ENCODE data around the gene ITPR2.
"Not testable (repeated sequence)": the region's sequence is repeated elsewhere in the genome, so short reads cannot be mapped to it uniquely, and the experiment has no call there.

The ITPR2 gene

DNA sequence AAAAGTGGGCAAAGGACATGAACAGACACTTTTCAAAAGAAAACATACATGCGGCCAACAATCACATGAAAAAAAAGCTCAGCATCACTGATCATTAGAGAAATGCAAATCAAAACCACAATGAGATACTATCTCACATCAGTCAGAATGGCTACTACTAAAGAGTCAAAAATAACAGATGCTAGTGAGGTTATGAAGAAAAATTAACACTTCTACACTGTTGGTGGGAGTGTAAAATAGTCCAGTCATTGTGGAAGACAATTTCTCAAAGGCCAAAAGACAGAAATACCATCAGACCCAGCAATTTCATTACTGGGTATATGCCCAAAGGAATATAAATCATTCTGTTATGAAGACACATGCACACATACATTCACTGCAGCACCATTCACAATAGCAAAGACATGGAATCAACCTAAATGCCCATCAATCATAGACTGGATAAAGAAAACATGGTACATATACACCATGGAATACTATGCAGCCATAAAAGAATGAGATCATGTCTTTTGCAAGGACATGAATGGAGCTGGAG is 103.8 kb downstream of the ITPR2 start:
- not testable (repeated sequence) for DNase-seq (ENCODE audit: low read depth)

DNA sequence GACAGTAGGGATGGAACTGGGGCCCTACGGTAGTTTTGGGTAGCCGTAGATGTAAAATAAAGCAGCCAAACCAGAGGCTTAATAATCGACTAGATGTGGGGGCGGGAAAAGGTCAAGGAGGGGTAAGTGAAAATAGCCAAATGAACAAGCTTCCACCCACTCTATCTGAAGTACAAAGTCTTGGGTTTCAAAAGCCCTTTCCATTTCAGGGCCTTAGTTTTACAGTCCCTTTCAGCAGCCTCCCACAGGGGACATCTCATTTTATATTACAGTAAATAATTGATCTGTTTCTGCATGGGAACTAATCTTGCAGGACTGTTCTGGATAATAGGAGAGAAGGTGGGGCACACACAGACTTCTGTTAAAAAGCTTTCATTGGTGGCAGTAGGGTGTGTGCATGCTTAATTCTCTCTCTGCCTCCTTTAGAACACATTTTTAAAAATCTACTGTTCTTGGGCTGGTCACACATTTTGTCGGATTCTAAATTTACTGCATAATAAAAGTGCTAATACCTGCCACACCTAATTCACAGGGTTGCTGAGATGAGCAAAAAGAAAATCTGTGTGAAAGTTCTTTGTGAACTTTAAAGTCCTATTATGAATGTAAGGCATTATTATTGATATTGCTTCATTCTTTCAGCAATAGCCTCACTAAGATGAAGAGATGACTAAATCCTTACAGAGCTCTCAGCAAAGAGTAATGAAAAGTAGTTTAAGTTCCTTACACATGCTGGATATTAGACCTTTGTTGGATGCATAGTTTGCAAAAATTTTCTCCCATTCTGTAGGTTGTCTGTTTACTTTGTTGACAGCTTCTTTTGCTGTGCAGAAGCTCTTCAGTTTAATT is 104.6 kb downstream of the ITPR2 start:
- no peak for DNase-seq (ENCODE audit: low read depth)

DNA sequence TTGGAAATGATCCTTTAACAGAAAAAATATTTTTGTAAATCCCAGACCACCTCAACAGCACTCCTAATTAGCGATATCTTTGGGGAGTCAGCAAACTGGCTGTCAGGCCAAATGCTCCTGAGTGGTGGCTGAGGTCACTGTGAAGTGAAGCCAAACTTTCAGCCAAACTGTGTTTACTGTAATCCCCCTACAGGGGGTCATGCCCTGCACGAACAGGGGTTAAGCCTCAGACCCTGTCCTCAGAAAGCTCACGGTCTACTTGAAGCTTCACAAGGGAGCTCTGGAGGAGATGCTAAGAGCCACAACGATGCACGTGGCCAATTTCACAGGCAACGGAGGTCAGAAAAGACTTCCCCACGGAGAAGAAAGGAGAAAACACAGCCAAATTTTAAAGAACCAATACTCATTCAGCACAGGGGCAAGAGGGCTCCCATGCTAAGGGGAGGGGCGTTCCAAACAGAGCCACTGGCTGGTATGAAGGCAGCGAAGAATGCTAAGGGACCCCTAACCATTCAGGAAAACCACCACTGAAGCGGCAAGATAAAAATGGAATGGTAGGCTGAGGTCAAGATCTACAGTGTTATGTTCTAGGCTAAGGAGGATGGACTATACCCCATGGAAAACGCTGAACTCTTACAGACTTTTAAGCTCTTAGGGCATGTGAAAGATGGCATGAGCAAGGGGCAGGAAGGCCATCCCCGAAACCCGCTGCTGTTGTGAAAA is 105.4 kb downstream of the ITPR2 start:
- DNase-seq (ENCODE audit: low read depth) = no peak

DNA sequence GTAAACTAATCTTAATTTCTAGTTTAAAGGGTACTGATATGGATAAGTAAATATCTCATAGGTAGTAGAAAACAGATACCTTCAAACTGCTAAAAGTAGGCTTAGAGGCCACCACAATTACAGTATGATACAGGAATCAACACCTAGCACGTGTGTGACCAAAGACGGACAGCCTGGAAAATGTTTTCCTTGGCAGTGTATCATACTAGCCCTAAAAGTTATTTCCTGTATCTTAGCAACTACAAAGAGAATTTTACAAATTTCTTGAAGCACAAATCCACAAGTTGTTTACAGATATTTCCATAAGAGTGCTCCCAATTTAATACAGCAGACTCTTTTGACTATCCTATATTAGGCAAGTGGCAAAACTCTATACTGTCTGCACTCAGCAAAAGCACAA is 106.0 kb downstream of the ITPR2 start:
- DNase-seq (ENCODE audit: low read depth) = no peak

DNA sequence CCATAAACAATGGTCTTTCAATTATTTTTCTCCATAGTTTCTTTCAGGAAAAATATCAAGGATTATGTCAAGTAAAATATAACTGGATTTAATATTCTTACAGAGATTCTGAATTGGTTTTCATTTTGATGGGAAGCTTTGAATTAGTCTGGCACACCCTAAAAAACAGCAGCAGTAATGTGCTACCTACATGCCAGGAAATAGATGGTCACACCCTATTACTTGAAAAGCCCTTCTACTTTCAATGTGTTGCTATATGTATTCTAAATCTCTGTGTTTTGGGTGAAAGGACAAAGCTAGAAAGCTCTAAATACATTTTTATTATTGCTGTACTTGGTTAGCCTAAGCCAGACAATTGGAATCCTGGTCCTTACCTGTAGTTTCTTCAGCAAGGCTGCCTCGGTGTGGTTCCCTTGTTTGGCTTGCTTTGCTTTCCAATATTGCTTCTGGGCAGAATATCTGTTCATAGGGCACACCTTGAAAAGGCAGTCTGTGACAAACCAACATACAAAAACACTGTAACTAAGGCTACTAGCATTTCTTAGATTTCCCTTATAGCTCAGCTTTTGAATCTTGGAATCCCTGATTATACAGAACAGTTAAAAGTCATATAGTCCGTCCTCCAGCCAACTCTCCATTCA is 107.6 kb downstream of the ITPR2 start:
- DNase-seq (ENCODE audit: low read depth) = no peak

DNA sequence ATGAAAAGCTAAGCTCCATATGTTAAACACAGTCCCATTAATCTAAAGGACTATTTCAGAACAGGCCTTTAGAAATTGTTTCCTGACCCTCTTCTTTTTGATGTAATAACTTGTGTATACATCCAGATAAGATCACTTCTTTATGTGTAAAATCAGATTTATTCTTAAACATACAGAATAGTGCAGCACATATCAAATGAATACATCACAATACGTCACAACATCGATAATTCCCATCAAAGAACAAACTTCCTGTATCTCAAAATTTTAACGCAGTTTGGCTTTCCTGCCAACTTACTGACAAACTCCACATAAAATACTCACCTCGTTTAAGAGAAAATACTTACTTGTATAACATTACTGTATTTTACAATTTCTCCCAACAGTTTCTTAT is 108.7 kb downstream of the ITPR2 start:
- DNase-seq (ENCODE audit: low read depth) = no peak

DNA sequence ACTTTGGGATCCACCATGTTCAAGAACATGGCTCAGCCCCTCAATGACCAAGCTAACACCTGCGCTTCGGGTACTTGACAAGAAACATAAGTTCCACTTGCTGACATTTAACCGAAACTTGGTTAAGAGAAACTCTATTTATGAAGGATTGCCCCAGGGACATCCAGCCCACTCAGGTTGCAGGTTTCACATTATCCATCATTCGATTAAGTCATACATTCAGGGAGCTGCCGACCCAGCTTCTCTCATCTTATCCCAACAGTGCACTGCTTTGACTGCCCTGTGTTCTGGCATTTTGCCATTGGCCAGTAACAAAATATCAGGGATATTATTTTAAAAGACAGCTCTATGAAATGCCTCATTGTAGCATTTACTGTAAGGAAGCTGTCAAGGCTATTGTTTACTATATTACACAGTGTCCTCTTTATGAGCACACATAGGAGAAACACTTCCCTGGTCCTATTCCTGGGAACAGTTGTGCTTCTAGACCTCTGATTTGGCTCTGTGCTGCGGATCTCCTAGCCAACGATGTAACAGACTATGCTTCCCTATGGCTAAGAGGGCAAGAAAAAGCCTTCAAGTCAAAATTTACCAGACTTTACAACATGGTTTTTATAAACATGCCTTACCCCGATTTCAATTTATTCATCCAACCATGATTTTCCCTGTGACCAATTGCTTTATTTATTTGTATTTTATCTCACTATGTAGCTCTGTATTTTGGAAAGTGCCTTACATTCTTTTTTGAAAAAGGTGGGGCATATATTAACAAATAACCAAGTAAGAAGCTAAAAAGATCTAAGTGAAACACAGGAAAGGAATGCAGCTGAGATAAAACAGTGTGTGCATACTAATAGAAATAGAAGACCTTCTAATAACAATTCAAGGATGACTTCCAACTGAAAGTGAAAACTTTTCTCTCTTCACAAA is 109.3 kb downstream of the ITPR2 start:
- DNase-seq (ENCODE audit: low read depth) = no peak

DNA sequence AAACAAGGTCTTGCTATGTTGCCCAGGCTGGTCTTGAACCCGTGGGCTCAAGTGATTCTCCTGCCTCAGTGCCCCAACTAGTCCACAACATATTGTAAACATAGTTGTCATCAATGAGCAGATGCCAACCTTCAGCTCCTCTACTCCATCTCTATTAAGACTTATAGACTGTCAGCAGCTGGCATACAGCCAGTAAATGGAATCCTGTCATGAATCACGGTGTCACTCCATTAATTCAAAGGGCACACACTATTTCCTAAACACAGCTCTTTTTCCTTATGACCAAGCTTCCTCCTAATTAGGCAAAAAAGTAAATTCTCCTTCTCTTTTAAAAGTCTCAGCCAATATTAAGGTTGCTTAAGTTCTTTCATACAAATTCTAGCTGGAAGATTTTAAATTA is 111.2 kb downstream of the ITPR2 start:
- no peak for DNase-seq (ENCODE audit: low read depth)

DNA sequence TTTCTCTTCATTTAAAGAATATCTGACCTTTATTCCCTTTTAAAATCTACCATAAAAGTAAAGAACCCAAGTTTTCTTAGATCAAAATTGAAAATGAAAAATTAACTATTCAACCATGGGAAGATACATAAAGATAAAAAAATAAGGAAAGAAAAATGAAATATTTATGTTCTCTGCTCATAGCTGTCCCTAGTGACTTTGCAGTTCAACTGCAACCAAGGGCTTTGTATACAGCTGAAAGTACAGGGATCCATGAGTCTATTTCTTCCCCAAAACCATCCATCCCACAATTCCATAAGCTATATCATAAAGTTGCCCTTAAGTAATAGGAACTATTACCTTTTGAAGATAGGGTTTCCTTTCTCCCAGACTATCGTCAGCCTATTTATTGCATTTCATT is 113.1 kb downstream of the ITPR2 start:
- no peak for DNase-seq (ENCODE audit: low read depth)

DNA sequence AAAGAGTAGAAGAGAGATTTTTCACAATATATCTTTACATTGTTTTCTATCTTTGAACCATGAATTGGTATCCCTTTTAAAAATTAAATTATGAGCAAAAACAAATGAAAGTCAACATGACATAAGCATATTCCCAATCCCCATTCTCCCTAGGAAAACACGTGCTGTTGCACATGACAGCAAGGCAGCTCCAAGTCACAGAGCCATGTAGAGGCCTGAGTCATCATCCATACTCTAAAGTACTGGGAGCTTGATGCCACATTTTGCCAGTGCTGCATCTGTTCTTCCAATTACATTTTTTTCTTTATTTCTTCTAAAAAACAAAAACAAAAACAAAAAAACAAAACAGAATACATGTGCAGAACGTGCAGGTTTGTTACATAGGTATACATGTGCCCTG is 115.2 kb downstream of the ITPR2 start:
- no peak for DNase-seq (ENCODE audit: low read depth)

DNA sequence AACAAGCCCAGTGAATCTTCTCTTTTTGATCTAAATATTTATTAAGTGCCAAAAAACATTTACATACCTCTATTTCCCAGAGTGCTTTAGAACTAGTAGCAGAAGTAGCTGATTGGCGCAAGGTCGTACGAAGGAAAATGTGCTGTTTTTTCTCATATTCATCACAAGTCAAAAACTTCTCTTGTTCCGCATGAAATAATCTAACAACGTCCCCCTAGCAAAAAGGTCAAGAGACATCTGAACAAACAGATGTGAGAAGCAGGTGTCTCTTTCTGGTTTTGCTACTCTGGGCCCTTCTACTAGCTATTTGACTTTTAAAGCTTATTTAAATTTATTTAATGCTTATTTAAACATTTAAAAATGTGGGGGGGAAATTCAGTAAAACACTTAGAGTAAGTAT is 117.8 kb downstream of the ITPR2 start:
- no peak for DNase-seq (ENCODE audit: low read depth)

DNA sequence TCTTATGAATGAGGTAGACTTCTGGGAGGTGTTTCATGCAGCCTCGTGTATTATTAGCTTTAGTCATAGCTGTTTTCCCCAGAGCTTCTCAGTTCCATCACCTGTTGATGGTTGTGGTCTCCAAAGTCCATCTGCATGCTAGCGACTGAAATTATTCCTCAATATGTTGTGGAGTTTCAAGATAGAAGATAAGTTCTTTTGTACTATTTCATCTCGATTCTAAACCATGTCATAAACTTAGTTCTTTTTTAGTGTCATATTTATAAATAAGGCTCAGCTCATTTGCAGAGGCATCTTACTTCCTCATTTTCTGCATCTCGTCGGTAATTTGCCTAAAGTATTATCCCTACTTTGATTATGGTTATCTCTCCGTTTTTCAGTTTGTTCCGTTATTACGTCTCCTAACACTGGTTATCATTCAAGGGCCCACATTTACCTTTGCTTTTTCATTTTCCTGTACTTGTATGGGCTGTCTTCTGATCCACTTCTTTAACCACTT is 119.1 kb downstream of the ITPR2 start:
- DNase-seq (ENCODE audit: low read depth) = no peak

DNA sequence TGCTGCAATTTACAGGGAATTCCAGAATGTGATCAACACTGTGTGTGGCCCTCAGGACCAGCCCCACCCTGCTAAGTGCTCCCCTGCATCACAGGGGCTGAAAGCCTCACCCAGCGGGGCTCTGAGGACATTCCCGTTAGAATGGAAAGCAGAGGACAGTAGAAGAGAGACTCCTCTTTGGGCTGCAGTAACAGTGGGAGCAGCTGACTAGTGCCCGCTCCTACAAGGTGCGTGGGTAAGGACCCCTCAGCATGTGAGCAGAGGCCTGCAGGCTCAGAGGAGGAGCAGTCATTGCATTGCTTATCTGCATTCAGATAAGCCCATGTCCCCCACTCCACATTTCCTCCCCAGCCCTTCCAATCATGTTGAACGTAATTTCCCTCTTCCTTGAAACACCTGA is 120.1 kb downstream of the ITPR2 start:
- DNase-seq (ENCODE audit: low read depth) = no peak

DNA sequence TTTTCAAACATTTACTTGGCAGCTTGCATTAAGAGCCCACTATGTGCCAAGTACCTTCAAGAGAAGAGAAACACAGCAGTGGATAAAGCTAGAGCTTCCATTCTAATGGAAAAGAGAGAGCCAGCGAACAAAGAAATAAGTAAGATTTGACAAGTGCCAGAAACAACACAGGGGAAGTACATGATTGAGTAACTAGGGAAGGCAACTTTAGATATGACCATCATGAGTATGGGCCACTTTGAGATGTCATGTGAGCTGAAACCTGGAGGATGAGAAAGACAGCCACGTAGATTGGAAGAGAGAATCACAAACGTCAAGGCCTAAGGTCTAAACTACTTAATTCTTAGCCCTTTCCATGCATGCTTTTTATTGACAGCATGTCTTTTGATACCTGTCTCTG is 121.4 kb downstream of the ITPR2 start:
- no peak for DNase-seq (ENCODE audit: low read depth)

DNA sequence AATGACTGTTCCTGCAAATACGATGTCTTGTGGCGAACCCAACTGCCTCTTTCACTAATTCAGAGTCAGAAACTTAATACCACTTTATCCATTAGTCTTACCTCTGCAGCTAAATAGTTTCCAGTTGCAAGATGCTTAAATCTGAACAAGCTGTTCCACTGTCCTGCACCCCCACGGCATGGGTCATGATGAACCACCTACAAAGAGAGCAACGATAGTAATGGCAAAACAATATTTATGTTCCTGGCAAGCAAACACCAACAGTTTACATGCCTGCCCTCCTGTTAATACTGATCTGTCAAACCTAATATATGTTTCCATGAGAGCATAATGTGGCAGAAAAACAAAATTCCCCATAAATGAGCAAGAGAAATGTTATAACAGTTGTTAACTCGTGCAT is 121.9 kb downstream of the ITPR2 start:
- no peak for DNase-seq (ENCODE audit: low read depth)

DNA sequence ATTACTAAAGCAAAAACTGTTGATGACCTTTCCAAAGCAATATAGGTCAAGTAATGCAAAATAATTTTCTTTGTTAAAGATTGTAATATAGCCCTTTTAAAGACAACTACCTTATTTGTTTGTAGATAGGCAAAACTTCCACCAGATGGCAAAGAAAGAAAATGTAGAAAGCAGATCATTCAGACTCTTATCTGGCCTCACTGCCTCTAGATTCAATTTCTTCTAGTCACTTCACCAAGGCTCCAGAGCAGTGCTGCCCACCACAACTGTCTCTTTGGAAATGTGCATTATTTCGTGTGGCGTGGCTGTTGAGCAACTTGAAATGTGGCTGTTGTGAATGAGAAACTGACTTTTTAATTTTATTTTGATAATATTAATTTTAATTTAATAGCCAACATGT is 127.1 kb downstream of the ITPR2 start:
- no peak for DNase-seq (ENCODE audit: low read depth)

DNA sequence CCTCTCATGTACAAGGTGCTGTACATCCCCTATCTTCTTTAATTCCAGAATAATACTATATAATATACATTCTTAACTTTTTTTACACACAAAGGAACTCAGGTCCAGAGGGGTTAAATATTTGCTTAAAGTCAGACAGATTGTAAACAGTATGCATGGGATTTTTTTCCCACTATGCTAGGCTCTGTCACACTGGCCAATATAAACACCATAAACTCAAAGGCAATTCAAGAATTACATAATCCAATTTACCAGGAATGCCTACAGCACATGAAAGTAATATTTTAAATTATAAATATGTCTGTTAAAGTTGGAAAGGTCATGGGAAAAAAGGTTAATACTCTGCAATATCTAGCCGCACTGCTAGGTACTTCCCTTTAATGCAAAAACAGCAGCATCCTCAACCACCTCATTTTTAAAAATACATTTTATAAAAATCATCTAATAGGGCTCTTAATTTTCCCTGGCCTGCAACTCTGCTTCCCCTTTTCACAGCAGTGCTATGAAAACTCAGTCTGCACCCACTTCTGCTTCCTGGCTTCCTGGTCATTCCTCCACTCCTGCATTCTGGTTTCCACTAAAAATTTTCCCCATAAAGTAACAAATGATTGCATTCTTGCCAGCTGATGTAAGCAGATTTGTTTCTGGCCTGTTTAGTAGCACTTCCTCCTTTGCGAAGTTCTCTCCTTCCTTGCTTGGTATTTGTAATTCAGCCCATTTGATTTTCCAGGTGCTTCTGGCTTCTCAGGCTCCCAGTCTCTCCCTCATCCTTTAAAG is 128.1 kb downstream of the ITPR2 start:
- DNase-seq (ENCODE audit: low read depth) = no peak

DNA sequence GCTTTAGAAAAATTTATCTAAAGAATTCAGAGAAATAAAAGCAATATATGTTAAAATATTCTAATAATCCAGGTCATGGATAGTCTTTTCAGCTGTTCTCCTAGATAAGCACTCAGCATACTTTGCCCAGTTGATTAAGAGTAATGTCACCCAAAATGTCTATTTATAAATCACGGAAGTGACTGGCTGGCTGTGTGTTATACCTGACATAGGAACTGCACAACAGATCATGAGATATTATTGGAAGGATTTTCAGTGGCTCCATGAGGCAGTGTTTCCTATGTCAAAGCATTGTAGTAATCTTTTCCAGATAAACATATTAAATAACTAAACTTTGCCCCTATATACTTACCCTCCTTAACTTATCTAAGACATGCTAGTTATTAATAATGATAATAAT is 128.8 kb downstream of the ITPR2 start:
- no peak for DNase-seq (ENCODE audit: low read depth)

DNA sequence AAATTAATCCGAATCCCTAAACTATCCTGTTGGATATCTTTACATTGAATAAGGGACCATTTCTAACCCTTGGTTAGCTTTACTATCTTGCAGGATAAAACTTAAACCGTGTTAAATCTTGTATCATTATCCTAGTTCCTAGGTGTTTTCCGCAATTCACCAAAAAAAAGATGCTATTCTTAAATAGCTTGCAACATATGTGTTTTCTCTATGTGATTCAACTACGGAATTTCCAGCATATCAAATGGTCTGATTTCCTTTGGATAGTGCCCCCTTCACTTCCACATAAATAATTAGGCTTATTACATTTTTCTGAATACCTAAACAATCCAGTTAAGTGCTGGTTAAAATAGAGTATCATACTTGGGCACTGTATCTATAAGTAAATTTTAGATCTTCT is 130.3 kb downstream of the ITPR2 start:
- DNase-seq (ENCODE audit: low read depth) = no peak

DNA sequence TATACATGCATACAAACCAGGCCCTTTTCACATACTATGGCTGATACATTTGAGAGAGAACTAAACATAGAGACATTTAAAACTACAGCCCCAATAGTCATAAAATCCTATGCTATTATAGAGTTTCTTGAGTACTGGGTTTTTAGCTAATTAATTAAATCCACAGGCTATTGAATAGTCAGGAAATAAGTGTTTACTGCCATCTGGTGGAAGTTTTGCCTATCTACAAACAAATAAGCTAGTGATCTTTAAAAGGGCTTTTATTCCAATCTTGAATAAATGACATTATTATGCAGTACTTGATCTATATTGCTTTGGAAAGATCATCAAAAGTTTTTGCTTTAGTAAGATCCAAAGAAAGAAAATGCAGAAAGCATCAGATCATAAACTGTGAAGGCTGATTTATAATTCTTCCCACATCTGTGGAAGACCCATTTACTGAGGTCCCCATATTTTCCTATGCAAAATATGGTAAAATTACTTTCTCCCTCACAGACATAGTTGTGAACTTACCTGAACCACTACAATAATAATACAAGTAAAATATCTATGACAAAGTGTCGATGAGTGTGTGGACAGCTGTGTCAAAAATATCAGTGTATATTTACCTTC is 131.3 kb downstream of the ITPR2 start:
- DNase-seq (ENCODE audit: low read depth) = no peak

Data from HS-5 (cell line).